Trophoblast cell (in vitro differentiated cells and primary cell): ENCODE results near the gene DOCK8.

Experiments used
- DNase-seq, 2 donors: peaks; one replicate each; pipeline ENCODE4 v3.0.0-alpha.2; 2016
- H2AFZ ChIP-seq: 2 replicates; pipeline ENCODE4 v1.6.1; 2013; ENCODE audit warnings: low read length, moderate library complexity, mild to moderate bottlenecking; ENCODE audit not compliant: insufficient read depth, poor library complexity
- H2AK5ac ChIP-seq: 2 replicates; pipeline ENCODE4 v1.6.1; 2013; ENCODE audit warnings: mild to moderate bottlenecking, low read length
- H2BK120ac ChIP-seq: 2 replicates; pipeline ENCODE4 v1.6.1; 2013; ENCODE audit warnings: low read length, mild to moderate bottlenecking, moderate library complexity; ENCODE audit not compliant: insufficient read depth, poor library complexity
- H2BK12ac ChIP-seq: 2 replicates; pipeline ENCODE4 v1.6.1; 2013; ENCODE audit warnings: mild to moderate bottlenecking, low read length, moderate library complexity
- H2BK5ac ChIP-seq: 2 replicates; pipeline ENCODE4 v1.6.1; 2013; ENCODE audit warnings: low read length, low read depth, moderate library complexity, mild to moderate bottlenecking; ENCODE audit not compliant: poor library complexity
- H3K14ac ChIP-seq: 2 replicates; pipeline ENCODE4 v1.6.1; 2013; ENCODE audit warnings: mild to moderate bottlenecking, low read length
- H3K18ac ChIP-seq: 2 replicates; pipeline ENCODE4 v1.6.1; 2013; ENCODE audit warnings: mild to moderate bottlenecking, low read length
- H3K23ac ChIP-seq: 2 replicates; pipeline ENCODE4 v1.6.1; 2013; ENCODE audit warnings: low read length
- H3K27ac ChIP-seq: 2 replicates; pipeline ENCODE4 v1.5.1; 2013; ENCODE audit warnings: low read depth, mild to moderate bottlenecking, inconsistent platforms, low read length, moderate library complexity
- H3K27me3 ChIP-seq: 2 replicates; pipeline ENCODE4 v1.6.1; 2013; ENCODE audit warnings: inconsistent platforms, mild to moderate bottlenecking, low read length, moderate library complexity; ENCODE audit not compliant: insufficient read depth
- H3K36me3 ChIP-seq, 2 experiments: 1 replicate in 1 of 2; 2 replicates in 1 of 2; pipeline ENCODE4 v1.6.1; 2013; ENCODE audit warnings: low read length in 2 of 2, mild to moderate bottlenecking in 2 of 2, moderate library complexity in 1 of 2; ENCODE audit not compliant: insufficient read depth in 2 of 2, control insufficient read depth in 1 of 2
- H3K4ac ChIP-seq: 2 replicates; pipeline ENCODE4 v1.6.1; 2013; ENCODE audit warnings: low read depth, mild to moderate bottlenecking, low read length, moderate library complexity
- H3K4me1 ChIP-seq, 2 experiments: 1 replicate in 1 of 2; 2 replicates in 1 of 2; pipeline ENCODE4 v1.6.1; 2013; ENCODE audit warnings: low read length in 2 of 2, mild to moderate bottlenecking in 2 of 2, moderate library complexity in 1 of 2; ENCODE audit not compliant: insufficient read depth in 2 of 2, control insufficient read depth in 1 of 2
- H3K4me2 ChIP-seq: 2 replicates; pipeline ENCODE4 v1.6.1; 2013; ENCODE audit warnings: inconsistent platforms, mild to moderate bottlenecking, low read length, moderate library complexity
- H3K4me3 ChIP-seq: 2 replicates; pipeline ENCODE4 v1.5.1; 2013; ENCODE audit warnings: mild to moderate bottlenecking, low read depth, low read length, inconsistent platforms
- H3K79me1 ChIP-seq: one replicate; pipeline ENCODE4 v1.6.1; 2013; ENCODE audit warnings: low read length
- H3K79me2 ChIP-seq: 2 replicates; pipeline ENCODE4 v1.6.1; 2013; ENCODE audit warnings: low read length, mild to moderate bottlenecking; ENCODE audit not compliant: control insufficient read depth, insufficient read depth, poor library complexity
- H3K9ac ChIP-seq: 2 replicates; pipeline ENCODE4 v1.6.1; 2013; ENCODE audit warnings: mild to moderate bottlenecking, low read length
- H3K9me3 ChIP-seq: 2 replicates; pipeline ENCODE4 v1.6.1; 2013; ENCODE audit warnings: low read depth, mild to moderate bottlenecking, control low read depth, inconsistent platforms, low read length; ENCODE audit not compliant: insufficient read depth
- H4K12ac ChIP-seq: 2 replicates; pipeline ENCODE4 v1.6.1; 2013; ENCODE audit warnings: low read depth, mild to moderate bottlenecking, low read length, moderate library complexity
- H4K8ac ChIP-seq: 2 replicates; pipeline ENCODE4 v1.6.1; 2013; ENCODE audit warnings: low read depth, mild to moderate bottlenecking, low read length, moderate library complexity
- H4K91ac ChIP-seq: one replicate; pipeline ENCODE4 v1.6.1; 2013; ENCODE audit warnings: low read depth, mild to moderate bottlenecking, low read length, moderate library complexity
- WGBS: extraction: QIAGEN DNeasy Blood & Tissue Kit; methylation state at CpG from one replicate; pipeline ENCODE4 v1.1.7; 2013; ENCODE audit warnings: missing lambda C conversion rate; ENCODE audit not compliant: insufficient read length, insufficient coverage; ENCODE audit errors: extremely low coverage; 5-methylcytosine and 5-hydroxymethylcytosine counted together

DOCK8 gene

DNA sequence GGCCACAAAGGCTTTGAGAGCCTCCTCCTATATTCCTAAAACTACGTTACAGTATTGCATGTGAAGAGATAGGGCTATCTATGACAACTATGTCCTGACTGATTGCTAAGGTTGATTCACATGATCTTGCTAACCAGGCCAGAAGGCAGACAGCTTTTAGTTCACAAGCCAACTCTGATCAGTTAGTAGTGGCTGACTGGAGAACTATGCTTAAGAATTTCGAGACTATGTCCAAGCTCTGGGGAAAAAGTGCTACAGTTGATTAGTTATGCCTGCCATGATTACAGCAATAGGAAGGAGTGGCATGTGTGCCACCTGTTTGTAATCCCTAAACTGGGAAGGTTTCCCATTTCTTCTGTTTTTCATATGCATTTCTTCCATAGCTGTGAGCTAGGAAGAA lies 223.4 kb downstream of the DOCK8 start:
- H3K4ac ChIP-seq: no peak overlapping the region

DNA sequence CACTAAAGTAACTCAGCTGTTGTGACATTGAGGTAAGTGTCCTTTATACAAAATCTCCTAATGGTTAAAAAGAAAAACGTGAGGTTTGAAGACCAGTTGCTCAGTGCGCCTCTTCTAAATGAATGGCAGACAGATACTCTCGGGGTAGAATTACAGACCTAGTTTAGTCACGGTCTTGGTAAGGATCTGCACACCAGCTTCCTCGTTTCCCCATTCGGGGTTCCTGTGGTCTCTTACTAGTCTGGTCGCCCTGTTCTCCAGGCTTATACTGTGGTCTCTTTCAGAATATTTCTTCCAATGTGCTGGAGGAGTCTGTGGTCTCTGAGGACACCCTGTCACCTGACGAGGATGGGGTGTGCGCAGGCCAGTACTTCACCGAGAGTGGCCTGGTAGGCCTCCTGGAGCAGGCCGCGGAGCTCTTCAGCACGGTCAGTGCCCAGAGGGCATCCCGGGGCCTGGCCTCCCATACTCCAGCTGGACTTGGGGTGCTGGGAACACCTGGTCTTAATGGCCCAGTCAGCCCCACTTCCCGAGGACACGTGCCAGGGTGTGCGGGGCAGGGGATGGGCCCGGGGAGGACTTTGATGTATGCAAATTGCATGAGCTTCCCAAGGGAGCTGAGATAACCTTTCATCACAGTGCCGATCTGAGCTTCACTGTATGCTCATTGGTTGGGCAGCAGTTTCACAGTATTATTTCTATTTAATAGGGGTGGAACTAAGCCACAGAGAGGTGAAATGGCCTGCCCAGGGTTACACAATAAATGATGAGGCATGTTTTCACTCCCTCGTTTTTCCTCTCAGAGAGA lies 224.5 kb downstream of the DOCK8 start:
- no peak overlapping the region for H2BK12ac ChIP-seq
- WGBS: no CpG with 5 or more reads among the region's 20 CpGs
- no peak overlapping the region for H2AFZ ChIP-seq
- no peak overlapping the region for H3K4me2 ChIP-seq
- no peak overlapping the region for H3K14ac ChIP-seq
- no peak overlapping the region for H3K27ac ChIP-seq
- no peak overlapping the region for H4K91ac ChIP-seq
- H3K18ac ChIP-seq: no peak overlapping the region
- no peaks in the 10 kb centered on the region for H3K27me3 ChIP-seq
- no peaks in the 10 kb centered on the region for H3K4me1 ChIP-seq
- no peak overlapping the region for H3K4me3 ChIP-seq
- H4K12ac ChIP-seq: no peak overlapping the region
- no peak overlapping the region for H2AK5ac ChIP-seq
- no peak overlapping the region for H3K4ac ChIP-seq
- peaks cover 0 to 4% of the 10 kb centered on the region in 2 experiments for H3K36me3 ChIP-seq
- H3K79me1 ChIP-seq: no peaks in the 10 kb centered on the region
- H3K9ac ChIP-seq: no peak overlapping the region
- no peak overlapping the region for H2BK120ac ChIP-seq
- DNase-seq: peak in 1 of 2 donors; percentile 30
- no peaks in the 10 kb centered on the region for H3K79me2 ChIP-seq
- no peak overlapping the region for H4K8ac ChIP-seq
- no peak overlapping the region for H3K23ac ChIP-seq
- no peaks in the 10 kb centered on the region for H3K9me3 ChIP-seq
- no peak overlapping the region for H2BK5ac ChIP-seq

More for the DNA sequence above, 223.4 kb downstream of the DOCK8 start:
- no peak overlapping the region for H3K14ac ChIP-seq
- no peaks in the 10 kb centered on the region for H3K9me3 ChIP-seq
- H3K36me3 ChIP-seq: peaks cover 0 to 4% of the 10 kb centered on the region in 2 experiments
- no peak overlapping the region for H2AK5ac ChIP-seq
- no peaks in the 10 kb centered on the region for H3K79me2 ChIP-seq
- no peak overlapping the region for H3K18ac ChIP-seq
- no peaks in the 10 kb centered on the region for H3K79me1 ChIP-seq
- H4K91ac ChIP-seq: no peak overlapping the region
- no peak overlapping the region for H4K8ac ChIP-seq
- no peak overlapping the region for H3K27ac ChIP-seq
- no peak overlapping the region for H2AFZ ChIP-seq
- H2BK120ac ChIP-seq: no peak overlapping the region
- no peak overlapping the region for H2BK5ac ChIP-seq
- peak; percentile 45 to 87 for DNase-seq
- no peaks in the 10 kb centered on the region for H3K27me3 ChIP-seq
- H3K4me2 ChIP-seq: no peak overlapping the region
- no peak overlapping the region for H3K9ac ChIP-seq
- WGBS: no CpG with 5 or more reads among the region's 2 CpGs
- H3K4me1 ChIP-seq: no peaks in the 10 kb centered on the region
- H3K4me3 ChIP-seq: no peak overlapping the region
- H3K23ac ChIP-seq: no peak overlapping the region
- no peak overlapping the region for H2BK12ac ChIP-seq
- H4K12ac ChIP-seq: no peak overlapping the region

DNA sequence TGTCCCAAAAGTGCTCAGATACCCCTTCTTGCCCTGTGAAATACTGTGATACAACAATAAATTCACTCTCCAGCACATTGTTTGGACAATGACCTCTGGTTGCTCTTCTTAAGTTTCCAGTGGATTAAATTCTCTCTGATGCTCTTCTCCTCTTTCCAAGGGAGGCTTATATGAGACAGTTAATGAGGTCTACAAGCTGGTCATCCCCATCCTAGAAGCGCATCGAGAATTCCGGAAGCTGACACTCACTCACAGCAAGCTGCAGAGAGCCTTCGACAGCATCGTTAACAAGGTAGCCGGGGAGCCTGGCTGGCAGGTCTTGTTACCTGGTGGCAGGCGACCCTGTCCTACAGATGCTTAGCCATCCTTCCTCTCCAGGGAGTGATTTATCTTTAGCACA lies 226.5 kb downstream of the DOCK8 start:
- peaks cover 0 to 2% of the 10 kb centered on the region in 2 experiments for H3K36me3 ChIP-seq
- H3K27me3 ChIP-seq: no peaks in the 10 kb centered on the region
- no peak for DNase-seq
- no peak overlapping the region for H2AK5ac ChIP-seq
- no peak overlapping the region for H2BK12ac ChIP-seq
- no peaks in the 10 kb centered on the region for H3K79me2 ChIP-seq
- H3K79me1 ChIP-seq: no peaks in the 10 kb centered on the region
- no peak overlapping the region for H4K8ac ChIP-seq
- peaks cover 0 to 4% of the 10 kb centered on the region in 2 experiments for H3K4me1 ChIP-seq
- H4K91ac ChIP-seq: no peak overlapping the region
- H4K12ac ChIP-seq: no peak overlapping the region
- no peaks in the 10 kb centered on the region for H3K9me3 ChIP-seq
- no peak overlapping the region for H3K14ac ChIP-seq
- no peak overlapping the region for H3K4me2 ChIP-seq
- no peak overlapping the region for H2AFZ ChIP-seq
- H3K4ac ChIP-seq: no peak overlapping the region
- WGBS: no CpG with 5 or more reads among the region's 7 CpGs
- no peak overlapping the region for H3K27ac ChIP-seq
- no peak overlapping the region for H2BK5ac ChIP-seq
- H3K18ac ChIP-seq: no peak overlapping the region
- H2BK120ac ChIP-seq: no peak overlapping the region
- H3K4me3 ChIP-seq: no peak overlapping the region
- H3K23ac ChIP-seq: no peak overlapping the region
- H3K9ac ChIP-seq: no peak overlapping the region

DNA sequence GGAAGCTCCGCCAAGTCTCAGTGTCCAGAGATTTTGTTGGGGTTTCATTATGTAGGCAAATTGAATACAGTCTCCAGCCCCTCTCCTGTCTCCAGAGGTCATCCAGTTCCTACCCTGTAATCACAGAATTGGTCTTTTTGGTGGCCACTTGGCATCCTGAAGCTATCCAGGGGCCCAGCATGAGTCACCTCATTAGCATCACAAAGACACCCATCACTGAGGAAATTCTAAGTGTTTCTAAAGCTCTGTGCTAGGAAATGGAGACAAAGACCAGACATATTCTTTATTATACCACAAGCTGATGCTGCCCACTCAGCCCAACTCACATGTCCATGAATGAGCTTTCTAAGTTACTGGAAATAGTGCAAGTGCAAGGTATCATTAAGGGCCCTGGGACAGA lies 229.9 kb downstream of the DOCK8 start:
- H3K23ac ChIP-seq: no peak overlapping the region
- whole genome bisulfite sequencing: no CpG with 5 or more reads among the region's 1 CpG
- no peak overlapping the region for H2AFZ ChIP-seq

More for the DNA sequence above, 229.9 kb downstream of the DOCK8 start:
- Histone ChIP-seq H2BK120ac (no peak overlapping the region), H3K14ac (no peak overlapping the region), H4K91ac (no peak overlapping the region), H3K36me3 (no peaks in the 10 kb centered on the region), H2BK5ac (no peak overlapping the region), H3K27me3 (no peaks in the 10 kb centered on the region), H3K9ac (no peak overlapping the region), H3K27ac (no peak overlapping the region), H2BK12ac (no peak overlapping the region), H2AK5ac (no peak overlapping the region), H3K4me2 (no peak overlapping the region), H3K4ac (no peak overlapping the region), H3K18ac (no peak overlapping the region), H4K12ac (no peak overlapping the region), H3K4me3 (no peak overlapping the region), H3K79me1 (no peaks in the 10 kb centered on the region), H3K9me3 (no peaks in the 10 kb centered on the region), H3K4me1 (peaks cover 0 to 6% of the 10 kb centered on the region in 2 experiments), H4K8ac (no peak overlapping the region), H3K79me2 (no peaks in the 10 kb centered on the region)
- no peak for DNase-seq
